Body of pancreas (tissue), 4 donors: Measurements from ENCODE around the gene PRIM1. TPM values are rescaled to one million over a fixed set of nuclear protein-coding genes. Genes with fewer than 3 reads are reported as not detected.

Experiments used
- ATAC-seq: fragments of 150-250 bp; one replicate; pipeline ENCODE4 v1.9.1; 2016
- DNase-seq, 4 donors: peaks; one replicate each; pipeline ENCODE4 v3.0.0-alpha.2; 2019
- H3K27ac ChIP-seq, 4 donors: fragments of 200-600 bp; sonication (generic); 1 replicate in 3 of 4; 2 replicates in 1 of 4; pipeline versions ENCODE4 v1.5.1 to v1.6.1; 2016 to 2019; ENCODE audit warnings: mild to moderate bottlenecking in 1 of 4, mixed read lengths in 1 of 4, moderate library complexity in 1 of 4
- H3K27me3 ChIP-seq, 2 donors: fragments of 200-600 bp; sonication (generic); one replicate each; pipeline ENCODE4 v1.6.0; 2016; ENCODE audit warnings: mild to moderate bottlenecking in 1 of 2
- H3K36me3 ChIP-seq, 2 donors: fragments of 200-600 bp; sonication (generic); replicated peaks in 1 of 2; 2 replicates each; pipeline ENCODE4 v1.5.1; 2016; ENCODE audit warnings: low read depth in 2 of 2; ENCODE audit not compliant: insufficient read depth in 1 of 2
- H3K4me1 ChIP-seq: fragments of 200-600 bp; sonication (generic); one replicate; pipeline ENCODE4 v1.6.0; 2016
- H3K4me3 ChIP-seq, 2 donors: fragments of 200-600 bp; sonication (generic); 1 replicate in 1 of 2; 2 replicates in 1 of 2; pipeline ENCODE4 v1.5.1; 2016 to 2019
- H3K9me3 ChIP-seq, 3 donors: fragments of 200-600 bp; sonication (generic); 1 replicate in 2 of 3; 2 replicates in 1 of 3; pipeline ENCODE4 v1.5.1; 2016
- CTCF ChIP-seq, 7 experiments: fragments of 450-650 bp in 4 of 7; fragments of 200-600 bp in 3 of 7; sonication (generic) in 3 of 7; IDR thresholded peaks; one replicate each; pipeline ENCODE4 v1.5.1; 2016 to 2019; ENCODE audit warnings: antibody characterized with exemption in 7 of 7
- POLR2A ChIP-seq, 3 donors: fragments of 450-650 bp; IDR thresholded peaks; one replicate each; pipeline ENCODE4 v1.6.1; 2016; ENCODE audit warnings: antibody characterized with exemption in 3 of 3, mild to moderate bottlenecking in 2 of 3
- WGBS, 2 donors: methylation state at CpG; one replicate each; pipeline ENCODE4 v1.1.5; 2017; 5-methylcytosine and 5-hydroxymethylcytosine counted together
- intact Hi-C: fragments of 100-400 bp; cut with DNase I; formaldehyde crosslinking; loops from one replicate; pipeline ENCODE4 v1.15.1; 2023
- total RNA-seq, 2 donors: library from RNA; depleted of rRNA; stranded (reverse); fragments of >200 nt; gene quantifications; one replicate each; pipeline ENCODE4 v1.1.0, GENCODE V29; 2016

PRIM1 gene
- total RNA-seq, 2 donors from 2014 or later = 4.4 to 28.0 TPM

GRCh38 chr12:56720731-56721151 lies 31.4 kb downstream of the PRIM1 start:
- intact Hi-C loops = loop anchor here (10.0 kb wide), 1 partner anchor 86 kb away; the partner anchor contains the start of gene BAZ2A
- TF ChIP-seq CTCF (IDR thresholded peaks at IDR 0.05) = no peak
- TF ChIP-seq POLR2A (IDR thresholded peaks at IDR 0.05) = no peak
- Histone ChIP-seq H3K4me1 (peaks cover 84% of the 10 kb centered on the region), H3K27ac (peak overlapping the region in 1 of 4 donors; percentile 27), H3K4me3 (no peak overlapping the region), H3K9me3 (no peaks in the 10 kb centered on the region), H3K36me3 (no peaks in the 10 kb centered on the region), H3K27me3 (no peaks in the 10 kb centered on the region)
- no peak for DNase-seq
- 79 to 84% methylated on average over 1 of the region's 1 CpG for WGBS, 2 donors
- no peak for ATAC-seq

- DNase-seq (no peak), ATAC-seq (no peak)
- TF ChIP-seq CTCF (IDR thresholded peaks at IDR 0.05) = no peak
- Histone ChIP-seq H3K27me3 (no peaks in the 10 kb centered on the region), H3K4me3 (no peak overlapping the region), H3K9me3 (no peaks in the 10 kb centered on the region), H3K36me3 (peaks cover 0 to 2% of the 10 kb centered on the region in 2 donors), H3K27ac (no peak overlapping the region), H3K4me1 (peaks cover 83% of the 10 kb centered on the region)
- intact Hi-C loops = no loop called here
Observed at GRCh38 chr12:56719056-56719455, 33.1 kb downstream of the PRIM1 start.

GRCh38 chr12:56718636-56719035 lies 33.5 kb downstream of the PRIM1 start:
- Histone ChIP-seq H3K27ac (no peak overlapping the region), H3K36me3 (peaks cover 0 to 6% of the 10 kb centered on the region in 2 donors), H3K27me3 (no peaks in the 10 kb centered on the region), H3K4me1 (peaks cover 79% of the 10 kb centered on the region), H3K9me3 (no peaks in the 10 kb centered on the region), H3K4me3 (no peak overlapping the region)
- no peak for TF ChIP-seq POLR2A (IDR thresholded peaks at IDR 0.05)
- no peak for TF ChIP-seq CTCF (IDR thresholded peaks at IDR 0.05)
- 66 to 73% methylated on average over 4 of the region's 4 CpGs for WGBS, 2 donors
- DNase-seq (no peak), ATAC-seq (no peak)
- intact Hi-C loops = no loop called here

GRCh38 chr12:56718149-56718548 lies 34.0 kb downstream of the PRIM1 start:
- TF ChIP-seq CTCF (IDR thresholded peaks at IDR 0.05) = no peak
- no peak for TF ChIP-seq POLR2A (IDR thresholded peaks at IDR 0.05)
- WGBS, 2 donors = 100% methylated on average over 1 of the region's 1 CpG; no CpG with 5 or more reads in 1 of the 2 donors
- ATAC-seq (no peak), DNase-seq (no peak)
- Histone ChIP-seq H3K27ac (no peak overlapping the region), H3K4me1 (peaks cover 74% of the 10 kb centered on the region), H3K9me3 (no peaks in the 10 kb centered on the region), H3K27me3 (no peaks in the 10 kb centered on the region), H3K36me3 (peaks cover 4 to 11% of the 10 kb centered on the region in 2 donors), H3K4me3 (no peak overlapping the region)
- intact Hi-C loops = no loop called here
